Measurements from ENCODE around the gene C19orf44. TPM values are rescaled to one million over a fixed set of nuclear protein-coding genes. Genes with fewer than 3 reads are reported as not detected.
A peak's percentile ranks its signal among the peaks of the same experiment; 100 is the strongest.

C19orf44 gene
- total RNA-seq, 2 donors from 2014 or later = 1.3 to 2.1 TPM

- Mint-ChIP-seq H3K4me1 (peaks cover 29% of the 10 kb centered on the region), H3K36me3 (ENCODE audit: low read depth) (peaks cover 4% of the 10 kb centered on the region), H3K4me3 (peak overlapping the region; percentile 28), H3K27ac (peak overlapping the region; percentile 49), H3K27me3 (no peaks in the 10 kb centered on the region)
- DNase-seq = no peak
- H3K9me3 ChIP-seq (ENCODE audit: control insufficient read depth, low read length, poor library complexity, severe bottlenecking) = no peaks in the 10 kb centered on the region
- ATAC-seq = no peak
Measured at GRCh38 chr19:16569609-16570320, 73.6 kb downstream of the C19orf44 start.

Other genes starting within 250 kb of the C19orf44 start
- 100 to 1,000 TPM; 465 to 578 TPM for gene KLF2, start 171.6 kb upstream of the C19orf44 start, total RNA-seq
- gene EPS15L1, start 24.4 kb upstream of the C19orf44 start, total RNA-seq = 10 to 100 TPM; 42.7 to 44.1 TPM
- gene CALR3, start 227 bp upstream of the C19orf44 start, total RNA-seq = not detected
- 10 to 100 TPM; 50.1 to 63.7 TPM for gene CHERP, start 46.0 kb downstream of the C19orf44 start, total RNA-seq
- gene SLC35E1, start 76.0 kb downstream of the C19orf44 start, total RNA-seq = 10 to 100 TPM; 68.1 to 75.9 TPM
- gene MED26, start 131.8 kb downstream of the C19orf44 start, total RNA-seq = 10 to 100 TPM; 36.4 to 41.8 TPM
- 10 to 100 TPM; 60.7 to 70.2 TPM for gene SMIM7, start 163.8 kb downstream of the C19orf44 start, total RNA-seq
- under 1 TPM; 0.27 to 0.42 TPM for gene TMEM38A, start 164.7 kb downstream of the C19orf44 start, total RNA-seq
- gene NWD1, start 223.5 kb downstream of the C19orf44 start, total RNA-seq = under 1 TPM in 1 of 2 donors, not detected in 1; 0.03 TPM